CMK (cell line): Measurements from ENCODE around the gene PTPRD.

Experiments used
- DNase-seq: peaks from one replicate; pipeline ENCODE4 v3.0.0-alpha.2; 2010; ENCODE audit warnings: low read depth

PTPRD gene

DNA sequence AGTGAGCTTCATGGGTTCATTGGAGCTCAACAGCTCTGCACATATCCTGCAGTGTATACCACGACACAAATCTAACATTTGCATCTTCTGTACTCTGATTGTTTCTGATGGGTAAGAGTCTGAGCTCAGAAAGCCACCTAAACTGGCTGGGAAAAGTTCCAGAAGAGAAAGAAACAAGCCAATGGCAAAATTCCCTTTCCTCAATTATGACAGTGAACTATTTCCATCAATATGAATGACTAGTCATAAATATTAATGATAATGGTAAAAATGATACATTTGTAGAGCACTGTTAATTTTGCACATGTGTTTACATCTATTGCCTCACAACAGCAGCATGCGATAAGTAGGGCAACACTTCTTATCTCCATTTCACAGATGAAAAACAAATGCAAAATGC, 1711.7 kb downstream of the PTPRD start:
- no peak for DNase-seq

- DNase-seq, result no peak
Measured at GRCh38 chr9:8899511-8899910, 1713.3 kb downstream of the PTPRD start.

DNA sequence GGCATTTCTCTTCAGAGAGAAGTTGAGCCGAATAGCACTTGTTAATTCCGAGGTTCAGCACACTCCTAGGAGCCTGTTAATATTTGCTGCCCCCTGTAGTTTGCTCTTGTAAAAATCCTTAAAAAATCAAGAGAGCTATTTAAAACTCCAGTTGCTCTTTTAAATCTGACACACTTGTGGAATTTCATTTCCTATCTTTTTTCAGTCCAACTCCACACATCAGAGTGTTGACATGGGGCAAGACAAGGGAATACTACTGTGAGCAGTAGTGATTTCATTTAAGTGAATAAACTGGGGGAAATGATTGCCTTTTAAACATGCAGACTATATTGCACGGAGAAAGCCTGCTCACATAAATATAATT, 1717.0 kb downstream of the PTPRD start:
- DNase-seq, result no peak

- no peak for DNase-seq
Measured at GRCh38 chr9:8895106-8895860, 1717.5 kb downstream of the PTPRD start.

DNA sequence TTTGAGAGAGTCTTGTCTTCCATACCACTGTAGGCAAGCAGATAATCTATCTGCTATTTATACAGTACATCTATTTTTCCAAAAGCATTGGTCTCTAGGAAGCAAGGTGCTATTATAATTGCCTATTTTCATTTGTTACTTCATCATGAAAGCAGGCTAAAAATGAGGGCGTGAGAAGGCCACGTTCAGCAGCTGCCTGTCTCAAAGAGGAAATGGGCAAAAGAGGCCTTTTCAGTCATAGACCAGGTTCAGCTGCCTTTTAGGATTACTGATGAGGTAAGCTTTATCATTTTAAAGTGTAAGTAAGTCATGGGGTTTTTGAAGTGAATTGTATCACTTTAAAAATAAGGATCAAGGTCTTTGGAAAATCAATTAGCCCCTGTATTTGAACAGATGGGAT, 1722.1 kb downstream of the PTPRD start:
- DNase-seq, result no peak

- no peak for DNase-seq
Measured at GRCh38 chr9:8889100-8889499, 1723.7 kb downstream of the PTPRD start.

GRCh38 chr9:8888591-8888990, 1724.2 kb downstream of the PTPRD start:
- DNase-seq, result no peak

GRCh38 chr9:8887369-8887768, 1725.4 kb downstream of the PTPRD start:
- no peak for DNase-seq

DNA sequence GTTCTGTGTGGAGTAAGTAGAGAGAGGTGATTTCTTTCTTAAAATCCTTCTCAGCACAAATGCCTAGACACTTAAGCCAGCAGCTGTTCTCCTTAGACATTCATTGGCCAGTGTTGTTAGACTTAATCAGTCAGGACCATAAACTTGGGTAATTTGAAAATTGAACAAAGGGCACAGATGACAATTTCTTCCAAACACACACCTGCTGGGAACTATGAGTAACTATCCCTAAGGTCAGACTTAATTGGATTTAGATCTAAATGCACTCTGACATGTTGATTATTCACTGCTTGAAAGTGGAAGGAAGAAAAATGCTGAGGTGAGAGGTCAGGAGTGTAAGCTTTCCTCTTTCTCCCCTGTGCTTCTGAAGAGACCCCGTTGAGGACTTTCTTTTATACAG, 1729.5 kb downstream of the PTPRD start:
- DNase-seq, result no peak

- DNase-seq, result no peak
Measured at GRCh38 chr9:8880060-8880459, 1732.7 kb downstream of the PTPRD start.

DNA sequence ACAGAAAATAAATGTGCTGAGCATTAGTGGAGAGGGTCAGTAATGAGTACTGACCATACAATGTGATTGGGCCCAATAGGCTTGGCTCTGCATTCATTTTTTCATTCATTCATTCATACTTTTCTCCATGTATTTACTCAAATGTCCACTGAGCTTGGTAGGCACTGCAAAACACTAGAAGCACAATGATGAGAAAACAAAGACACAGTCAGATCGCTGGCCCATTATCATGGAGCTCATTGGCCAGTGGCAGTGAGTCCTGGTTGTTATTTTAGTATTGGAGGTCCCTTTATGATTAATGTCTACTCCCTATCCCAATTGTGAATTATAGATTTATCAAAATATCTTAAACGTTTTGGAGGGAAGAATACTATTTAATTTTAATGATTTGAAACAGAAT, 1733.5 kb downstream of the PTPRD start:
- DNase-seq, result no peak

GRCh38 chr9:8877753-8878494, 1734.9 kb downstream of the PTPRD start:
- no peak for DNase-seq

- DNase-seq, result no peak
Measured at GRCh38 chr9:8876303-8876702, 1736.5 kb downstream of the PTPRD start.

GRCh38 chr9:8874482-8874881, 1738.3 kb downstream of the PTPRD start:
- DNase-seq, result no peak

GRCh38 chr9:8872802-8873201, 1740.0 kb downstream of the PTPRD start:
- DNase-seq, result no peak

GRCh38 chr9:8871796-8872445, 1740.9 kb downstream of the PTPRD start:
- no peak for DNase-seq

DNA sequence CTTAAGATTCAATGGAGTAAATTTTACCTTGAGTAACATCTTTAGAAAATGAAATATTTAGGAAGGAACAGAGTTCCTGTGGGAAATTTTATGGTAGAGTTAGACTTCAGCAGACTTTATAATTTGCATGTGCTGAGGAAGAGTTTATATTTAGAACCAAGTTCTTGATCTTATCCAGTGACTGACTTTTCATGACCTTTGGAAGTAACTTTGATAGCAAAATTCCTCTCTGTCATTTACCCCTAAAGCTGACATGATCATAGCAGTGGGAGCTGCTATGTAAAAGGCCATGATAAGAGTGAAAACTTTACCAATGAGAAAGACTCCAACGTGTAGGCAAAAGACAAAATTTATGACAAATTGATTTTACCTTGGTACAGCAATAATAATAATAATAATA, 1741.4 kb downstream of the PTPRD start:
- no peak for DNase-seq

DNA sequence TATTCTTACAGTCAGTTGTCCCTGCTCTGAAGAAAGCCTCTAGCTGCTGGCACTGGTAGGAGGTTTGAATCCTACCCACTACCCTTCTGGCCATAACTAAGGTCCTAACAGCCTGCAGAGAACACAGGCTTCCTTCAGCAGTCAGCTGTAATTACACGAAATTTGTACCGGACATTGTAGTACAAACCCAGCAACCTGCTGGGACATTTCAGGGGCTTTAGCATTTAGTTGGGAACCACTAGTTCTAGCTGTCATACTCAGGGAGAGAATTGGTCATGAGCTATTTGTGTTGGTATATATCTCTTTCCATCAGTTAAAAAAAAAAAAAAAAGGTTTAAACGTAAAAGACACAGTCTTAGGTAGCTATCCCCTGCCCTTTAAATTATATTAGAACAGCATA, 1743.0 kb downstream of the PTPRD start:
- DNase-seq, result no peak

GRCh38 chr9:8868632-8869031, 1744.2 kb downstream of the PTPRD start:
- no peak for DNase-seq

GRCh38 chr9:8867148-8867547, 1745.7 kb downstream of the PTPRD start:
- no peak for DNase-seq

GRCh38 chr9:8864545-8864896, 1748.3 kb downstream of the PTPRD start:
- DNase-seq, result no peak

DNA sequence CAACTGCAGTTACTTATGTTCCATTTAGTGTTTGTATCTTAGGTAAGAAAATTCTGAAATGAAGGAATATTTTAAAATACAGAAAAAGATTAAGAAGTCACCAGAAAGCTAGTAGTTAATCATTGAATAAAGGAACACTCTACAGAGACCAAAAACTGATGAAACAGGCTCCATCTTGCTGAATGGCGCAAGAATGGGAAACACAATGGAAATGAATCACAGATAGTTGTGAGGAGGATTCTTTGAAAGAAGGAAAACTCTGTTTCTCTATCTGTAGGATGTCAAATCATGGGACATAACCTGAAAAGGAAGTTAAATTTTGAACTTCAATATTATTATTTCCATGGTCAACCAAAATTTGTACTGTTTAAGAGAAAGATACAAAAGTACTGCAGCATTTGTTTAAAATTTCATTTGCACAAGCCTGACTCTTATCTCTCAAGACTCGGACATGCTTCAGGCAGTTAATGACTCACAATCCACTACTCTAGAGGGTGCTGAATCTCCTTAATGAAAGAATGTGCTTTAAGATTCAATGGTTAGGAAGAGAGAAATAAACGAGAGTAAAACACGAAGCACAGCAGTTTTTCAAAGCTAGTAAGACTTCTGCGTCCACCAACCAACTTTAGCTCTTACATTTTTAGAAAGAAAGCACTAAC, 1748.8 kb downstream of the PTPRD start:
- DNase-seq, result no peak

GRCh38 chr9:8863069-8863468, 1749.7 kb downstream of the PTPRD start:
- no peak for DNase-seq
